Measurements from ENCODE around the gene ATP11A. TPM values are rescaled to one million over a fixed set of nuclear protein-coding genes. Genes with fewer than 3 reads are reported as not detected.

Gene ATP11A
- total RNA-seq, 1 experiment from 2014 or later = 8.7 TPM

DNA sequence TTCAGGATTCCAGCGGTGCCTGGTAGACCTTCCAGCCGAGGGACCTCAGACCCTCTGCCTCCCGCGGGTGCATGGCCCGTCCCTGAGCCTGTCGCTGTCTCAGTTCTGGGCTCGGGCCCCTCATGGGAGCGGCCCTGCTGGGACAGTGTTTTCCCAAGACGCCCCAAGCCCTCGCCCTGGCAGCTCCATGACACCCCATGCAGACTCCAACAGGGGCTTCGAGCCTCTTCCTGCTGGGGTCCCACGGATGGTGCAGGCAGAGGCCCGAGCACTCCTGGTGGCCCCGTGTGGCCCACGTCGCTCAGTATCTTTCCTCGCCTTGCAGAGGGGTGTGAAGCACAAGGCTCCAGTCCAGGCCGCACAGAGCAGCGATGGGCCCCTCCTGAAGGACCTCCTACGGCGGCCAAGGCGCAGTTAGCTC is 190.4 kb downstream of the ATP11A start:
- no peak overlapping the region for H3K9ac ChIP-seq (ENCODE audit: low read length)
- H3K27ac ChIP-seq (ENCODE audit: low read length) = no peak overlapping the region
- no peak for TF ChIP-seq EZH2 (IDR thresholded peaks at IDR 0.05; ENCODE audit: low read length, unreplicated experiment)
- TF ChIP-seq CTCF (conservative IDR thresholded peaks at IDR 0.05; ENCODE audit: low read depth, low read length) = no peak
- no peak for TF ChIP-seq EZH2phosphoT487 (IDR thresholded peaks at IDR 0.05; ENCODE audit: borderline replicate concordance, low read length)
- no peak overlapping the region for H3K4me3 ChIP-seq (ENCODE audit: low read length)
- POLR2A ChIA-PET (ENCODE audit: unreplicated experiment) = no interaction called here
- CTCF ChIA-PET = no interaction called here
- BruUV-seq (replicated peaks) = no TSS peak
- H3K27me3 ChIP-seq (ENCODE audit: low read length) = no peaks in the 10 kb centered on the region
- no peaks in the 10 kb centered on the region for H3K79me2 ChIP-seq (ENCODE audit: low read length)
- no peaks in the 10 kb centered on the region for H4K20me1 ChIP-seq (ENCODE audit: low read length)
- no peak overlapping the region for H3K4me2 ChIP-seq (ENCODE audit: low read length)
- H3F3A ChIP-seq (ENCODE audit: low read length, unreplicated experiment) = no peaks in the 10 kb centered on the region
- intact Hi-C loops (cut with micrococcal nuclease) = loop anchor here (10.0 kb wide), 1 partner anchor 185 kb away; the partner anchor contains the start of gene ATP11A
- H3K36me3 ChIP-seq (ENCODE audit: low read depth, low read length) = no peaks in the 10 kb centered on the region
- H3K4me1 ChIP-seq (ENCODE audit: insufficient read depth, low read length) = no peaks in the 10 kb centered on the region
- no peak for ATAC-seq
- no peaks in the 10 kb centered on the region for H3K9me2 ChIP-seq (replicated peaks; ENCODE audit: low read length)
- no peak overlapping the region for H2AFZ ChIP-seq (ENCODE audit: low read length)
- no peaks in the 10 kb centered on the region for H3K9me3 ChIP-seq (ENCODE audit: low read length)
- DNase-seq = no peak

GRCh38 chr13:112880976-112881540 is 191.2 kb downstream of the ATP11A start:
- POLR2A ChIA-PET (ENCODE audit: unreplicated experiment) = no interaction called here
- ATAC-seq = no peak
- H3K9ac ChIP-seq (ENCODE audit: low read length) = no peak overlapping the region
- DNase-seq = no peak
- peaks cover under 1% of the 10 kb centered on the region; the same call in 1 of the 2 replicates for H3K4me1 ChIP-seq (ENCODE audit: insufficient read depth, low read length)
- BruUV-seq (replicated peaks) = no TSS peak
- no peak overlapping the region for H3K4me2 ChIP-seq (ENCODE audit: low read length)
- no peak for TF ChIP-seq EZH2 (IDR thresholded peaks at IDR 0.05; ENCODE audit: low read length, unreplicated experiment)
- no peak for TF ChIP-seq EZH2phosphoT487 (IDR thresholded peaks at IDR 0.05; ENCODE audit: borderline replicate concordance, low read length)
- TF ChIP-seq CTCF (conservative IDR thresholded peaks at IDR 0.05; ENCODE audit: low read depth, low read length) = no peak
- no peaks in the 10 kb centered on the region for H3K9me3 ChIP-seq (ENCODE audit: low read length)
- no peak overlapping the region for H3K27ac ChIP-seq (ENCODE audit: low read length)
- H3K79me2 ChIP-seq (ENCODE audit: low read length) = no peaks in the 10 kb centered on the region
- no peak overlapping the region for H2AFZ ChIP-seq (ENCODE audit: low read length)
- no peaks in the 10 kb centered on the region for H3F3A ChIP-seq (ENCODE audit: low read length, unreplicated experiment)
- H3K9me2 ChIP-seq (replicated peaks; ENCODE audit: low read length) = no peaks in the 10 kb centered on the region
- no peaks in the 10 kb centered on the region for H4K20me1 ChIP-seq (ENCODE audit: low read length)
- H3K36me3 ChIP-seq (ENCODE audit: low read depth, low read length) = no peaks in the 10 kb centered on the region
- intact Hi-C loops (cut with micrococcal nuclease) = loop anchor here (10.0 kb wide), 1 partner anchor 186 kb away; the partner anchor contains the start of gene ATP11A
- CTCF ChIA-PET = no interaction called here
- no peaks in the 10 kb centered on the region for H3K27me3 ChIP-seq (ENCODE audit: low read length)
- H3K4me3 ChIP-seq (ENCODE audit: low read length) = no peak overlapping the region
